CD4-positive, alpha-beta T cell treated with Interleukin-6 for 4 hours (primary cell): Measurements from ENCODE around the gene BCR.

Experiments used
- DNase-seq: peaks from one replicate; pipeline ENCODE4 v3.0.0-alpha.2; 2020; ENCODE audit warnings: mixed read lengths

BCR gene

DNA sequence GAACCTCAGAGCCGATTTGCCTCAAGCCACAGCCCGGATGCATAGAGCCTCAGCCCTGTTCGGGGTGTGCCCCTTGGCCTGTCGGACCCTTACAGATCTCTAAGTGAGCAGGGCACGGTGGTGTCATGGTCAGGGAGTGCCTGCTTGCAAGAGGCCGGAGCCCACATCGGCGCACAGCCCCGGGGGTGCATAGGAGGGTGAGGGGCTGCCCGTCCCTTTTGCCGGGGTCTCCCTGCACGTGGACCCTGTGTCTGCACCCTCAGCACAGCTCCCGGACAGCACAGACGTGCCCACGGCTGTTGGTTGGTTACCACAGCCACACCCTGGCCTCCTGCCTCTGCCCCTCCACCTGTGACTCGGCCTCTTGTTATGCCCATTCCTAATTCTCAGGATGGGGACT is 28.5 kb upstream of the BCR start:
- DNase-seq, result no peak

DNA sequence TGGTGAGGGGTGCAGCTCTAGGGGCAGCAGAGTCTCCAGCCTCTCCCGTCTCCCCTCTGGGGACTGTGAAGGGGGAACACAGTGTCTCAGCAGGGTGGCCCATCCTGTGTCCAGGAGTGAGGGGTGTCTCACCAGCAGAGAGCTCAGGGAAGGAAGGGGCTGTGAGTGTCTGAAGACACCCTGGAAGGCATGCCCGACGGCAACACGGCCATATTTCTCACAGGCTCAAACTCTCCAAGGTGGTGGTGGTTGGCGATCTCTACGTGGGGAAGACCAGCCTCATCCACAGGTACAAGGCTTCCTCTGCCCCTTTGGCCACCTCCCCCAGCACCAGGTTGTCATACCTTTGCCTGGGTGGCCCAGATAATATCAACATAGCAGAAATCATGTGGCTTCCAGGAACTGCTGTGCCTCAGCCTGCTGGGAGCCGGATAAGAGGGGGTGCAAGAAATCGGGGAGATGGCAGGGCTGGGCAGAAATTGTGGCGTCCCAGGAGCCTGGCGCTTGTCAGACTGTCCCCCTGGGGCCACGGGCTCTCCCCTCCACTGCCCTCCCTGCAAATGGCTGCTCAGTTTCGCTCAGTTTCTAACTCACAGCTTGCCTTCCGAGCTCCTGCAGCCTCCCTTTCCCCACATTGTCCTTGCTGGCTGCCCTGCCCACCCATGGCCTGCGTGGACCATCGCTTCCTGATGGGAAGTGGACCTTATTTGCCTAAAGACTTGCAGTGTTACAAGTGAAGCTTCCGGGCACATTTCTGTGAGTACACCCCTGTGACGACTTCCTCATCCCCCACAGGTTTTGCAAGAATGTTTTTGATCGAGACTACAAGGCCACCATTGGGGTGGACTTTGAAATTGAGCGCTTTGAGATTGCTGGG is 27.8 kb upstream of the BCR start:
- no peak for DNase-seq

DNA sequence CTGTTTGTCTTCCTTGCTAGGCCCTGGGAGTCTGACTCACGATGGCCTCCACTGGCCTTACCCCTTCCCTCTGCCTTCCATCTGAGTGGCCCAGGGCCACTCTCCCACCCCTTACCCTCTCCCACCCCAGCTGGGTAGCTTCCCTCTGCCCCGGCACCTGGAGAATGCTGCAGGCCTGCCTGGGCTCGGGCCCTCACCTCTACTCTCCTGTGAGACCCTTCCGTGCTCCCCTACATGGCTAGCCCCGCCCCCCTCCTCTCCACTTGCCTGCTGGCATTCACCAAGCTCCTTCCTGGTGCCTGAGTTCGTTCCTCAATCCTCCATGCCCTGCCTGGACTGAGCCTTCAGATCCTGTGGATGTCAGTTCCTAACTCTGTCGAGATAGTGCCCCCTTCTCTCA is 26.3 kb upstream of the BCR start:
- no peak for DNase-seq

DNA sequence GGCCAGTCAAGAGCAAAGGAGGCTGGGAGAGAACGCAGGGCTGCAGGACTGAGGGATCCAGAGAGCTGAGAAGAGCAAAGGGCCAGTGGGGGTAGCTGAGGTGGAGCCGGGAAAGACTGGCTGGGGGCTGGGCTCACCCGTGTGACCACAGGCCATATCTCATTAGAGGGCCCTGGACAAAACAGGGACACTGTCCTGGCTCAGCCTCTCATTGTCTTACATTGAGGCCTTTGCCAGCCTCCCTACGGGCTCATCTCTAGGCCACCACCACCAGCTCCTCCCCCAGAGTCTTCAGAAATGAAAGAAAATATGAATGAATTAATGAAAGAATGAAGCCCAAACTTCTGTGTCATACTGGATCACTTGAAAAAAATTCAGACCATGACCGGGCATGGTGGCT is 25.8 kb upstream of the BCR start:
- DNase-seq, result no peak

DNA sequence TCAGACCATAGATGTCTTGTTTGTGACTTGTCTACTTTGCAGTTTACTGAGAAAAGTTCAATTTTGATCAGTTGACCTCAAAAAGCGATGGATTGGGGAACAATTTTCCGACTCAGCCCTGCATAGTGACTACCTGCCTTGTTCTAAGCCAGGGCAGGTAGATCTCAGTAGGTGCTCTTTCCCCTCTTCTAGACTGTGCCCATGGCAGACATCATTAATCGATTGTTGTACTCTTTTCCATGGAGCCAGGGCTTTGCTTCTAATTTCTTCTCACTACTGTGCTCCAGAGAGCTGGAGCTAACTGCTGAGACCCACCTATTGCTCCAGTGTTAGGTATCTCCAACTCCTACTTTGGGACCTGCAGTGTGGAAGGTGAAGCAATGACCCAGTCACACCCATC is 25.2 kb upstream of the BCR start:
- no peak for DNase-seq

DNA sequence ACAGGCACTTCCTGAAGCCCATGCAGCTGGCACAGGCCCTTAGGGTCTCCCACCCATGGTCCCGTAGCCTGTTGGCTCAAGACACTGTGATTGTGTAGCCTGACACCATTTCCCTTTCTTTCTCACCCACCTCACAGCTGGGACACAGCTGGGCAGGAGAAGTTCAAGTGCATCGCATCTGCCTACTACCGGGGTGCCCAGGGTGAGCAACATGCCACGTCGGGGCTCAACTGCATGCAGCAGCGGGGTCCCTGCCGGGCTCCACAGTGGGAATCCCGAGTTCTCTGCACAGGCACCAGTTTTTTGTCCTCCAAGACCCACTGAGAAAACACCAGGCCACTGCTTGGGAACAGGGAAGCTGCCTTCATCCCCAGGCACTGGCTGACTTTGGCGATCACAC is 24.5 kb upstream of the BCR start:
- DNase-seq, result no peak

DNA sequence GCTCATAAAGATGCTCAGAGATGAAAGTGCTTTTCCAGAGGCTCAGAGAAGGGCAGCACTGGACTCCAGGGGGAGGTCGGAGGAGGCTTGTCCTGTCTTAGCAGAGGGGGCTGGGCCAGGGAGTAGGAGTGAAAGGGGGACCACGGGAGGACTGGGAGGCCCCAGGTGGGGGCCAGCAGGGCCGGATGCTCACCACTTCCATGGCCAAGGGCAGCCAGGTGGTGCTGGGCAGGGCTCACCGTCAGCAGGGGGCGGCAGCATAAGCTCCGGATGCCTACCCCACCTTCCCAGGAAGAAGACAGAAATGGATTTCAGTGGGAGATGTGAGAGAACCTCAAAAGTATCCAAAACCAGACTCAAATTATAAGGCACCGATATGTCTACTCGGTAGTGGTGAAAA is 24.0 kb upstream of the BCR start:
- no peak for DNase-seq

DNA sequence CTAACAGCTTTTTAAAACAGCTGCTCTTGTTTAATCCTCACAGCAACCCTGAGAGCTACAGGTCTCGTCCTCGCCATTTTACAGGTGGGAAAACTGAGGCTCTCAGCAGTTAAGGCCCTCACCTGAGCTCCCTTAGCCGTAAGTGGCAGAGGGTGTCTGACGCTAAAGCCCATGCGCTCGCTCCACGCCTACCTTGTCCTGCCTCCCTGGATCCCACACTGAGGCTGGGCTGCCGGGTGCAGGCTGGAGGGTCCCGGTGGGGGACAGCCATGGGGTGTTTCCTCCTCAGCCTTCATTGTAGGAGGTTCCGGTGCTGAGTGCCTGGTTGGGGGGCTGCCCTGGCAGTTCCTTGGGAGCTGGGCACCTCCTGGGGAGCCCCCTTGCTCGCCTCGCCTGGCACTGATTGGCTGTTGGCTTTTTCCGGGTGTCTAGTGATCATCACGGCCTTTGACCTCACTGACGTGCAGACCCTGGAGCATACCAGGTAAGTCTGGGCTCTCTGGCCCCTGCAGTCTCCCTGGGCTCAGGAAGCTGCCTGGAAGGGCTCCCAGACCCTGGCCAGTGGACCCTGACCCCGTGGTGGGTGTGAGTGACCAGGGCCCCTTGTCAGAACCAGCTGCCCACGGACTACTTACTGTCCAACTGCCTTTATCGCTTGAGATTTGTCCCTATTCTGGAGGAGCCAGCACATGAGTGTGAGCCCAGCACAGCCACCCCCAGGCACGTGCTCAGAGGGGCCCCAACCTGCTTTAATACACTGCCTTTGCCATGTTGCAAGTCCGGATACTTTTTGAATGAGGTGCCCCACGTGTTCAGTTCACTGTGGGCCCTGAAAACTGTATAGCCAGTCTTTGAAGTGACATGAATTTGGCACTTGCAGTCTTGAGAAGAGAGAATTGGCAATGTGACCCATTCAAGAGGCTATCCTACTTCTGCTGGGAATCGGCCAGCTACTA is 22.5 kb upstream of the BCR start:
- no peak for DNase-seq

DNA sequence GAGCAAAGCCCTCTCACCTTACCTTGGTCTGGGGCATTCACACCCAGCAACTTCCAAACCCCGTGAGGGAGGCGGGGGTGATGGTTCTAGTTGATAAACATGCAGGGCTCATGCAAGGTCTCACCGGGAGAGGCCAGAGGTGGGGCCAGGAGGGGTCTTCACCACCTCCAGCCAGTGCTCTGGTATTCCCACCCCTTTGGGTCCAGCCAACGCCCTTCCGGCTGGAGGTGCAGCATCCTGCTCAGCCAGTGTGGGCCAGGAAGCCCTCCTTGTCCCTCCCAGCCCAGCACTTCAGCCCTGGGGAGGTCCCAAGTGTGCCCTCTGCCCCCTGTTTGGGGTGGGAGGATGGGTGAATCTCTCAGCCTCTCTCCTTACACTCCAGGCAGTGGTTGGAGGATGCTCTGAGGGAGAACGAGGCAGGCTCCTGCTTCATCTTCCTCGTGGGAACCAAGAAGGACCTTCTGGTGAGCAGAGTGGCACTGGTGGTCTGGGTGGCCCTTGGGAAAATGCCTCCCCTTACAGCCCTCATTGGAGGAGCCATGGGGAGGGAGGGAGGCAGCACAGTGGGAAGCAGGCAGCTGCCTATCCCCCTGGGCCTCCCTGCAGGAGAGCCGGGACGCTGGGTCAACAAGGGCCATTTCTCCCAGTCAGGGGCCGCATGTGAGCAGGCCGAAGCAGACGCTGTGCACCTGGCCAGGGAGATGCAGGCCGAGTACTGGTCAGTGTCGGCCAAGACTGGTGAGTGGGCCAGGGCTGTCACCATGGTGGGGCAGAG is 21.6 kb upstream of the BCR start:
- DNase-seq, result no peak

DNA sequence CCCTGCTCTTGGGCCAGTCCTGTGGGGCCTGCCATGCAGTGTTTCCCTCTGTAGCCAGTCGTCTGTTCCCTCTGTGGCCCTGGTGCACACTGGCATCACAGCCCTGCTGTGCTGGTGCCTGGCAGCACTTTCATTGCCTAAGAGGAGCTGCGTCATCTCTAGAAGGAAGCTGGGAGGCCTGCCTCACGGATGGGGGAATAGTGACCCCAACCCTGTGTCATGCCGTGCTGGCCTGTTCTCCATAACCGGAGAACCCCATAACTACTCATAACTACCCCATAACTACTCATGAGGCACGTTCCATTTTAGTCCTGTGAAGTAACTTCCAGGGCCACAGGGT is 21.0 kb upstream of the BCR start:
- DNase-seq, result no peak

DNA sequence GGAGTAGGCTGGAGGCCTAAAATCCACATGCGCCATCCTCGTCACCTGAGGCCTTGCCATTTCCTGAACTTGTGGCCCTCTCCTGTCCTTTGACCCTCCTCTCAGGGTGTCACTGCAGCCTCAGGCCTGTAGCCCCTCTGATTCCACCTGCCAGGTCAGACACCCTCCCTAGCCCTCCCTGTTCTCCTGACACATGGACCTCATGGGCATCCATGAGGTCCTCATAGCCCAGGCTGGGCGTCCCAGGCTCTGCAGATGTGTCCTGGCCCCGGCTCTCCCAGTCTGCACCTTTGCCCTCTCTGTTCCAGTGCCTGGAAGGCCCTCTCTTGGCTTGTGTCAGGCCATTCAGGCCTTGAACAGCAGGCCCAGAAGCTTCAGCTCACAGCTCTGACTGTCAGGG is 19.3 kb upstream of the BCR start:
- no peak for DNase-seq

DNA sequence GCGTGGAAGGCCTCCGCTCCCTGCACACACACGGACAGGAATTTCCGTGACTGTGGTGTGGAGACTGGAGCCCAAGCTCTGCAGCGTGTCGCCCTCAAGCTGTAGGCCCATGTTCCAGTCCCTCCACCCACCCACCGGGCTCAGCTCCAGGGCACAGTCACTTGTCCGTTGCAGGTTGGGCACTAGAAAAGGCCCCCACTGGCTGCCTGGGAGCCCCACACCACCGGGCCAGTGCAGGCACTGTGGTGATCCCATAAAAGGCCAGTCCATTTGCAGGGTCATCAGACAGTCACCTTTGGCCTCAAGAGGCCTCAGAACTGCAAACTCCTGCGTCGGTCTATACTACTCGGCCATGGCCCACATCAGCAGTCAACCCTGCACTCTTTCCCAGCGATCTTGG is 18.7 kb upstream of the BCR start:
- no peak for DNase-seq

DNA sequence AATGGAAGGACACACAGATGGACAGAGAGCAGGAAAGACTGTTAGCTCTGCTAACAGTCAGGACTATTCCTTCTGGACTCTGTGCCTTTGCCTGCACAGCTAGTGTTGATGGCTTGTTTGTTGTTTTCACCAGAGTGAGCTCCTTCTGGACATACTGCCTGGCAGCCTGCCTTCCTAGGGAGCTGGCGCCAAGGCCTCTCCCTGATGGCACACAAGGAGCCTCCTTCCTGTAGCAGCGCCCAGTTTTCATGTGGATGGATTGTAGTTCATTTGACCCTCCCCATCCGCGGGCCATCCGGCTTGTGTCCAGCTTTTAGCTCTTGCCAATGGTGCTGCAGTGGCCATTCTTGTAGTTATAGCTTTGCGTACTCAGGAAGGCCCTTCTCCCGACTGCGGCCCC is 16.6 kb upstream of the BCR start:
- no peak for DNase-seq

DNA sequence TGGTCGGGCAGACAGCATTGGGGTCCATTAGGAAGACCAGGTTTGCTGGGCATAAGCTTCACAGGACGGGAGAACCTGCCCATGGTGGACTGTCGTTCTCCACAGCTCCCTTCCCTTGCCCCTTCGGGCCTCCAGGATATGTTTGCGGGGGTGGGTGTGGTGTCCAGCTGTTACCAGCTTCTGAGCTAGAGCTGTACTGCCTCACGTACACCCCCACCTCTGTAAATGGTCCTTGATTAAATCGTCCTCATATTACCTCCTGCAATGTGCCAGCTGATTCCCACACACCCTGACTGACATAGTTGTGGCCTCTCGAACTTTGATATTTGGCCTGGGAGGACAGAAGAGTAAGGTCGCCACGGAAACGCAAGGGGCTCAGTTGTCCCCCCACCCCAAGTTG is 16.2 kb upstream of the BCR start:
- no peak for DNase-seq

DNA sequence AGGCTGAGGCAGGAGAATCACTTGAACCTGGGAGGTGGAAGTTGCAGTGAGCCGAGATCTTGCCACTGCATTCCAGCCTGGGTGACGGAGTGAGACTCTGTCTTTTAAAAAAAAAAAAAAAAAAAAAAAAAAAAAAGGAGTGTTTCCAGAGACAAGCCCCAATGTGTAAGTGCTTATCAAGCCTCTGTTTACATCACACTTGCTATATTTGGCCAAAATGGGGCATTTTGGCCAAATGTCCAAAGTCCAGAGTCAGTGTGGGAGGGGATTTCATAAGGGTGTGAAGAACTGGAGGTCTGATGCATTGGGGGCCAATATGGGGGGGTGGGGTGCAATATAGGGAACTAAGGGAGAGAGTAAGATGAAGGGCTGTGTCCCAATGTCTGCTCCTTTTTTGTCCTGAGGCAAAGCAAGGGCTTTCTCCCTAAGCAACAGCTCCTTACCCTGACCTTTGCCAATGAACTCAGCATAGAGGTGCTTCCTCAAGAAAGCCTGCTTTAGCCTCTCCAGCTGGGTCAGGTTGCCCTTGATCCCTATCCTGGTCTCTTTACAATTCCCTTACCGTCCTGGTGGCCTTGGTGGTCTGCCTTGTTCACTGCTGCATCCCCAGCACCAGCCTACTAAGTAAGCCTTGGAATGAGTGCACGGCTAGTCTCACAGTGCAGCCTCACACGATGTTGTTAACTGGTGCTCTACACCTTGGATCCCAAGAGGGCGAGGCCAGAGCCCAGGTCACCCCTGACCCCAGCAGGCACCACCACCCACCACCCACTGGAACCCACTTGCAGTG is 14.1 kb upstream of the BCR start:
- DNase-seq, result no peak

DNA sequence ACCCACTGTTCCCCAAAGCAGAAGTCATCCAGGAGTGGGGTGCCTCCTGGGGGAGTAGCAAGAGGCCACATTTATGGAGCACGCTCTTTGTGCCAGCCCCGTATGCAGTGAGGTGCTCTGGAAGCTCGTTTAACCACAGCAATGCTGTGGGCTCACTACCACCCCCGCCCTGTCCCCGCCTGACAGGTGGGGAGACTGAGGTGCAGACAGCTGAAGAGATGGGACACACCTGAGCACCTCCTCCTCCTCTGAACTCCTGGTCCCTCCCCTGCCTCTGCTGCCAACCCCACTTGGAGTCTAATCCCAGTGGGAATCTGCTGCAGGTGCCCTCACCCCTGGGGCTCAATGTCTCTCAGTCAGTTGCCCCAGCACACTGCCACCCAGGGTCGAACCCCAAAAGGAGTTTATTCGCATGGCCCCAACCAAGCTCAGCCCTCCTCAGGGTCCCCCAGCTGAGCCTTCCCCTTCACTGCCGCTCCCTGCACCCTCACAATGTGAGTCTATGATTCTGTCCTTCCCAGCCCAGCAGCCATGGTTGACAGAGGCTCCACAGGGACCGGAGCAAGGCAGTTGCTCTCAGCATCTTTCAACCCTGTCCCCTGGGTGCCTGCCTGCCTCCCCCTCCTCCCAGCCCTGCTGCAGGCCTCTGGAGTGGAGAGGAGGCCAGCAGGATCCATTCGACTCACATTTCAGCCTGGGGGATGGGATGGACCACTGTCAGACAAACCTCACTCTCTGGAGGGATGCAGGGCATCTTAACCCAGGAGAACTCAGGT is 13.3 kb upstream of the BCR start:
- DNase-seq, result no peak

DNA sequence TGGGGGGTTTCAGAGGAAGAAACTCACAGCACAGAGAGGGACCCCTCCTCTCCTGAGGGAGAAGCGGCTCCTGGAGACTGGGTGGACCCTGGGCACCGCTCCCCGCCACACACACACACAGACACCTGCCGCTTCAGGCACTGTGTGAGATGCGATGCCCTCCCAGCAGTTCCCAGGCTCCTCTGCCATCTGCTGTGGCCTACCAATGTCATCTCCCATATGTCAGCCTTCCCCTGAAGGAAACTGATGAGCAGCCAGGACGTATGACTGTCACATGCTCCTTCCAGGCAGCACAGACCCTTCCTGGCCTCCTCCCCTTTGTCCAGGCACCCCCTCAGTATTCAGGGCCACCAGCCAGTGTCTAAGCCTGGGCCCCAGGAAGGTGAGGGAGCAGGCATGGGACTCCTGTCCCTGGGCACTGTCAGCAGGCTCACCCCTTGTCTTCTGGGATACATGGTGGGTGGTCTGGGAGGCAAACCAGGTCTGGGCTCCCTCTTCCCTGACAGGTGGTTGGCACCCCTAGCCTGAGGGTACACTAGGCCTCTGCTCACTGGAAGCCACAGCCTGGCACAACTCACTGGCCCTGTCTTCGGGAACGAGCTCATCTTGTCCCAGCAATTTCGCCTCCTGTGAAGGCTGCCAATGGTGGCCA is 11.8 kb upstream of the BCR start:
- DNase-seq, result no peak

DNA sequence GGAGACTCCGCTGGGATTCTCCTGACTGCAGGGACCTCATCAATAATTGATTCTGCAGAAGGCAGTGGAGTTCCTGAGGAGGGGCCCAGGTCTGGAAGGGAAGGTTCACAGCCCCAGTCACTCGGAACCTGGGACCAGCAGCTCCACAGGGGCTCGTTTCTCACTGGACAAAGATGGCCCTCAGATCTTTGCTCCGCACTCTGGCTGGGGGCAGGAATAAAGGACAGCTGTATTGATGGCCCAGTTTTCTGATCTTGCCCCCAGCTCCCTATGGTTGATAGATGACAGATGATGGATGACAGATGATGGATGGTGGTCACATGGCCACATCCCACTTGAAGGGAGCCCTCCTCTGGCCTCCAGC is 11.3 kb upstream of the BCR start:
- DNase-seq, result no peak

DNA sequence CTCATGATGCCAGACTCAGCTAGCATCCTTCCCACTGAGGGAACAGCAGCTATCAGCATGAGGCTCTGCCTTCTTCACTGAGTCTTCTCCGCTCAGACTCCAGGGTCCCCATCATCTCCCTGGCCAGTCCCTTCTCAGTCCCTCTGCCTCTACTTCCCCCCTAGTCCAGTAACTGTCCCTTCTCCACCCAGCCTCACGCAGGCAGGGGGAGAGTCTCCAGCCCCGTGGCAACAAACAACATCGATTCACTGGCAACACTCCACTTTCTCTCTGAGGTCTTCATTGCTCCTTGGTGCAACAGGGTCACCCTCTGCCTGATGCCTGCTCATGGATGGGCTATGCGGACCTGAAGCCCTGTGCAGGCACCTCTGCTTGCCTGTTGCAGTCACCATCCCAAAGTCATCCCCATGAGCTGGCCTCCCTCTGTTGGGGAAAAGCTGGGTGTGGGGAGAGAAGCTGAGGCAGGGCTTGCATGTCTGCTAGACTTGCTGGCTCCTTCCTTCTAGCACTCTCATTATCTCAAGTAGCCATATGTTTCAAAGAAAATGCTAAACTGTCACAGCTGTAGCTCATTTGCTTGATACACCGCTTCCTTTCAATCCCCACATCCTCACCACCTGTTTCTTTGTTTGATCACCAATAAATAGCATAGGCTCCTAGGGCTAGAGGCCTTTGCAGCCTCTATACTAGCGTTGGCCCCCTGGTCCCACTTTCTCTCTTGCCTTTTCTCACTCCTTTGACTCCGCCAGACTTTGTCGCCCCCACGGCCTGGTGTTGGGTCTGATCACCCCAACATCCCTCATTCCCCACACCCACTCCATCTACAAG is 4.3 kb upstream of the BCR start:
- DNase-seq, result no peak

DNA sequence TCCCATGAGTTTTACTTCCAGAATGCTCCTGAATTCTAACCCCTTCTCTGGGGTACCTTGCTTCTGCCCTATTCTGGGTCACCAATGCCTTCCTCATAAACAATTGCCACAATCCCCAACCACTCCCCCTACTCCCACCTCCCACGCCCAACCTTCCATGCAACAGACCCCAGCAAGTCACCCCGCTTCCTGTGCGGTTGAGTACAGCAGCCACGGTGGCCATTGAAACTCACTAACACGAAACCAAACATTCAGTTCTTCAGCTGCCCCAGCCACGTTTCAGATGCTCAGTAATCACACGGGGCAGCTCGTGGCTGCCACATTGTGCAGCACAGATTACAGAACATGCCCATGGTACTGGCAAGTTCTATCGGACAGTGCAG is 3.7 kb upstream of the BCR start:
- no peak for DNase-seq
